K562 (cell line): Measurements from ENCODE around the gene C17orf75. TPM values are rescaled to one million over a fixed set of nuclear protein-coding genes. Genes with fewer than 3 reads are reported as not detected.

Source experiments
- CREB5 ChIP-seq: fragments of 250-450 bp; sonication (Bioruptor Pico); IDR thresholded peaks from 2 replicates; pipeline ENCODE4 v1.5.0; 2020; ENCODE audit warnings: mild to moderate bottlenecking
- ETS1 ChIP-seq: conservative IDR thresholded peaks from 2 replicates; pipeline ENCODE4 v1.6.1; 2011; ENCODE audit warnings: low read depth, mild to moderate bottlenecking, low read length; ENCODE audit not compliant: control insufficient read depth
- MED1 ChIP-seq: sonication (generic); formaldehyde crosslinking; IDR thresholded peaks from 2 replicates; pipeline ENCODE4 v1.8.1; 2023; ENCODE audit warnings: missing genetic modification reagents, borderline replicate concordance
- RREB1 ChIP-seq: fragments of 250-450 bp; sonication (Bioruptor Pico); IDR thresholded peaks from 2 replicates; pipeline ENCODE4 v1.4.0; 2020
- SP2 ChIP-seq: IDR thresholded peaks from 2 replicates; pipeline ENCODE4 v1.6.1; 2011; ENCODE audit warnings: mild to moderate bottlenecking, low read depth, low read length, moderate library complexity; ENCODE audit not compliant: poor library complexity, severe bottlenecking; ENCODE audit errors: extremely low read depth
- SRF ChIP-seq, 2 experiments: fragments of 250-450, 450-650 bp in 1 of 2; sonication (Bioruptor Pico) in 1 of 2; sonication (generic) in 1 of 2; formaldehyde crosslinking; IDR thresholded peaks; 2 replicates each; pipeline versions ENCODE4 v1.5.0 to v1.5.1; 2020 to 2022; ENCODE audit warnings: mild to moderate bottlenecking in 1 of 2, missing genetic modification reagents in 1 of 2
- TCFL5 ChIP-seq: fragments of 250-450 bp; sonication (Bioruptor Pico); conservative IDR thresholded peaks from 2 replicates; pipeline ENCODE4 v1.6.1; 2021; ENCODE audit warnings: mild to moderate bottlenecking, moderate library complexity, matching md5 sums
- TRIM24 ChIP-seq, 2 experiments: fragments of 450-650 bp; IDR thresholded peaks; 2 replicates each; pipeline ENCODE4 v1.6.1; 2016
- ZBTB9 ChIP-seq: fragments of 450-650 bp; formaldehyde crosslinking; IDR thresholded peaks from 2 replicates; pipeline ENCODE4 v1.4.0; 2020; ENCODE audit warnings: mild to moderate bottlenecking, moderate library complexity
- ZHX1 ChIP-seq: fragments of 150-350 bp; conservative IDR thresholded peaks from 2 replicates; pipeline ENCODE4 v1.6.1; 2014; ENCODE audit warnings: low read length
- ZKSCAN1 ChIP-seq: fragments of 150-350 bp; IDR thresholded peaks from 2 replicates; pipeline ENCODE4 v1.6.1; 2016; ENCODE audit warnings: low read depth, low read length
- ZNF253 ChIP-seq: fragments of 250-450 bp; sonication (Bioruptor Pico); conservative IDR thresholded peaks from 2 replicates; pipeline ENCODE4 v1.6.1; 2021; ENCODE audit warnings: mild to moderate bottlenecking
- polyA plus RNA-seq, 8 experiments: library from polyadenylated mRNA; depleted of rRNA in 4 of 8; stranded (reverse) in 5 of 8; unstranded in 3 of 8; fragments of >200 nt; fragmentation: Nextera tagmentation in 2 of 8; fragmentation: Illumina TruSeq in 1 of 8; extraction: Ambion mirVana in 2 of 8; extraction: Trizol in 1 of 8; gene quantifications; 2 replicates each; pipeline versions ENCODE4 v1.2.1 to v1.2.3, GENCODE V29; 2011 to 2014; ENCODE audit warnings: inconsistent platforms in 1 of 8, missing spikeins in 1 of 8
- total RNA-seq, 7 experiments: library from RNA; depleted of rRNA in 6 of 7; stranded (reverse); fragments of >200 nt in 6 of 7; fragmentation: Illumina TruSeq in 2 of 7; extraction: Trizol in 2 of 7; gene quantifications; 2 replicates each; pipeline versions ENCODE4 v1.2.1 to v1.2.3, GENCODE V29; 2011 to 2021; ENCODE audit warnings: low replicate concordance in 1 of 7

C17orf75 gene
- total and polyA plus RNA-seq, 9 of the 15 experiments (the other 6 are each of a cell fraction or from before 2014, with no cell fraction given) = 15.5 to 55.7 (median 18.5) TPM

- TF ChIP-seq RREB1 = peak; percentile 94
- peak; percentile 85; the same call in 1 of the 2 replicates for TF ChIP-seq ZKSCAN1
- peak; percentile 66; the same call in 1 of the 2 replicates for TF ChIP-seq ZBTB9
- no peak for TF ChIP-seq MED1 (CRISPR knock-in tag)
- peak in 1 of 2 experiments; percentile 99; a peak in 3 of 4 replicates for TF ChIP-seq TRIM24 (IDR thresholded peaks at IDR 0.05)
- TF ChIP-seq ZHX1 = peak; percentile 78; the same call in 1 of the 2 replicates
- no peak for TF ChIP-seq SP2
- peak in 1 of 2 experiments; percentile 70; a peak in 2 of 4 replicates for TF ChIP-seq SRF (CRISPR knock-in tag; IDR thresholded peaks at IDR 0.05)
- no peak for TF ChIP-seq CREB5 (CRISPR knock-in tag)
- TF ChIP-seq TCFL5 = no peak
- peak; percentile 82; the same call in 1 of the 2 replicates for TF ChIP-seq ETS1
- no peak for TF ChIP-seq ZNF253 (CRISPR knock-in tag)
Measured at GRCh38 chr17:32341857-32342602, at the start of gene C17orf75 (continued).
